Esophagus squamous epithelium (tissue), 4 donors: ENCODE measurements around the gene TECPR2.

Experiments used
- CTCF ChIP-seq, 6 experiments: fragments of 450-650 bp in 4 of 6; fragments of 200-600 bp in 2 of 6; sonication (generic) in 2 of 6; IDR thresholded peaks; one replicate each; pipeline ENCODE4 v1.5.1; 2016 to 2019; ENCODE audit warnings: antibody characterized with exemption in 6 of 6, mild to moderate bottlenecking in 4 of 6, moderate library complexity in 4 of 6
- POLR2A ChIP-seq, 4 donors: fragments of 450-650 bp; IDR thresholded peaks; one replicate each; pipeline ENCODE4 v1.6.1; 2017; ENCODE audit warnings: antibody characterized with exemption in 4 of 4, mild to moderate bottlenecking in 4 of 4, moderate library complexity in 3 of 4

DNA sequence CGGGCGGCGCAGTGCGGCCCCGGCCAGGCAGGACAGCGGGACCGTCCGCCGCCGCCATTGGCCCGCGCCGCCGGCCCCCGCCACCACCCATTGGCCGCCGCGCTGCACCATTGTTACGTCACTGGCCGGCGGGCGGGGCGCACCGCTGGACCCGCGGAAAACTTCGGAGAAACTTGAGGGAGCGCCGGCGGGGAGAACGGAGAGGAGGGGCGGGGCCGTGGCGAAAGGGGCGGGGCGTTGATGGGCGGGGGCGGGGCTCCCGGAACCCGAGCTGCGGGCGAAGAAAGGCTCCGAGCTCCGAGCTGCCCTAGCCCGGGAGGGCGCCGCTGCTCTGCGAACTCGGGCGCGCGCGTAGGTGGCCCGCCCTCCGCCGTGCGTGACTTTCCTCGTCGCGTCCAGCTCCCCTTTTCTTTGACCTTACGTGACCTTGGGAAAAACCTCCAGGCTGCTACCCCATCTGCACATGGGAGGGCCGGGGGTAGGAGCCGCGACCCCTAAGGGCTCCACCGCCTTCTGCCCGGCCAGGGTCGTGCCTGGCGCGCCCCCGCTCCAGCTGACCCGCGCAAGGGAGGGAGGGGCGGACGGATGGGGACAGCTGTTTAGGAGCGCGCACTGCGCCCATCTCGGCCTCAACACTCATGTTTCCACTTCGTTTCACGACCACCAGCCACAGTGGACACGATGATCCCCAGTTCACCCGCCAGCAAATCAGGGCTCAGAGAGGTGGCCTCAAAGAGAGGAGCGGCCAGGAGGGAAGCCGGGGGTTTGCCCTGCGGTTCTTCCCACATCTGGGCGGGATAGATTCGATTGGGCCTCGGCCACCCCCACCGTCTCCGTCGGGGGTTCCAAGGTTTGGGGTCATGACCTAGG is 147.2 kb downstream of the TECPR2 start, which contains the start of gene ANKRD9:
- TF ChIP-seq CTCF (IDR thresholded peaks at IDR 0.05) (no peak), POLR2A (IDR thresholded peaks at IDR 0.05) (peak in 2 of 4 donors; percentile 35 to 66)
